Stimulated activated CD8-positive, alpha-beta memory T cell treated with anti-CD3 and anti-CD28 coated beads, Interleukin-2, amount 100 ng/mL, for 48 hours (primary cell): ENCODE data around the gene PTGS1.
A peak's percentile ranks its signal among the peaks of the same experiment; 100 is the strongest.
"Not testable (repeated sequence)": the region's sequence is repeated elsewhere in the genome, so short reads cannot be mapped to it uniquely, and the experiment has no call there.

ENCODE experiments used
- DNase-seq, 2 donors: peaks; one replicate each; pipeline ENCODE4 v3.0.0-alpha.2; 2020; ENCODE audit warnings: low read depth in 2 of 2

The PTGS1 gene

DNA sequence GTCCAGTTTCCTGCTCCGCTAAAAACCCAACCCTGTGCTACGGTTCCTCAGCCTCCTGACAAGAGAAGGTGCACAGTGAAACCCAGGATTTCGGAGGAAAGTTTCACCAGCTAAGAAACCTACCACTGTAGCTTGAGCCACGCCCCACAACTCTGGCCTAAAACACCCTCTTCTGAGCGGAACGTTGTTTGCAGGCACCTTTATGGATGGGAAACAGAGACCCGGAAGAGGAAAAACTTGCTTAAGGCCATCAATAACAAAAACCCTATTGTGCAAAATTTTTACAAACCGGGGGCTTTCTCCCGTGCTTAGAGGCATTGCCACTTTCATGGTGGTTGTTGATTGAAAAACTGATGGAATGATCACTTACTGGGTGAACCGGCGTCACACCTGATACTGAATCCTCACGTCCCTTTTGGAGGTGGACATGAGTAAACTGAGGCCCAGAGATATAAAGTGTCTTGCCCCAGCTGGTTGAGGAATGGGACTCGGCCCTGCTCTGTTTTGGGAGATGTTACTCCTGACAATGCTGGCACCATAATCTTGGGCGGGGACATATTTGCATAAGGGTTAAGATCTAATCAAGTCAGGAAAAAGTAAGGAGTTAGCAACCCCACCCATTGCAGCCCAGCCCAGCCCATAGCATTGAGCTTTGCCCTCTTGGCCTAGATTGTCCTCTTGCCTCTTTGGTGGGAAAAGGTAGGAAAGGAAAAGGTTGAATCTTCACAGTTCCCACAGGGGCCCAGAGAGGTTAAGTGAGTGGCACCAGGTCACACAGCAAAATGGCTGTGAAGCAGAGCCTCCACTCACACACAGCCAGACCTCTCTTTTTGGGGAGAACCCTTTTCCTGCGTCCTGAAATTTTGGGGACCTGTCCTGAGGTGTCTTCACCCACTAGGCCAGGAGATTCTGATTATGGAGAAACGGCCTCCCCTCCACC is 23.2 kb upstream of the PTGS1 start:
- no peak for DNase-seq

DNA sequence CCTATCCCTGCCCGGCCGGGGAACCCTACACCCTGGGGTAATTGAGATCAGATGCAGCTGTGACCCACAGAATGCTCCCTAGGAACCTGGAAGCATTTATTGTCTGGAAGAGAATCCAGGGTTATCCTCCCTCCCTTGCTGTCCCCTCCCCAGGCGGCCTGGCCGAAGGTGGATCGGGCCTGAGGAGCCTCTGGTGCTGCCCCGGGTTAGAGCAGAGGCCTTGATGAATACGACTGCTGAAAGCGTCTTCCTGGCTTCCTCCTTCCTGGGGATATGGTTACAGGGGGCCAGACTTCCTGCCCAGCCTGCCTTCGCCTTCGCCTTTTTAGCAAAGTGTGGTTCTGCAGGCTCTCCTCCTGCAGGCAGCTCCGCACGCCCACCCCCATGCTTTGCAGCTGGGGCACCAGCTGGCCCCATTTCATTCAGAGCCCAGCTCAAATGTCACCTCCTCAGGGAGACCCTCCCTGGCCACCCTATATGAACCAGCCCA is 22.5 kb upstream of the PTGS1 start:
- no peak for DNase-seq

DNA sequence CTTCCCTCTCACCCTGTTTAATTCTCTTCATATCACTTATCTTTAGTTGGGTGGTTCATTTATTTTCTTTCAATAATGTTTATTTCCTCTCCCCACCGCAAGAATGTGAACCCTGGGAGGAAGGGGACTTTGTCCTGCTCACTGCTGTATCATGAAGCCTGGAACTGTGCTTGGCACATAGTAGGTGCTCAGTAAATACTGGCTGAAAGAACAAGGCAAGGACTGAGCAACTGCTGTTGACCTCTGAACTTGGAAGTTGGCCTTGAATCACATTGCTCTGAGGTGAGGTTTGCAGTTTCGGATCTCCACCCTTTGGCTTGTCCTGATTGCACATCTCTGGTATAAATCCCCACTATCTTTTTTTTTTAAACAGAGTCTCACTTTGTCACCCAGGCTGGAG is 22.0 kb upstream of the PTGS1 start:
- DNase-seq, result no peak

DNA sequence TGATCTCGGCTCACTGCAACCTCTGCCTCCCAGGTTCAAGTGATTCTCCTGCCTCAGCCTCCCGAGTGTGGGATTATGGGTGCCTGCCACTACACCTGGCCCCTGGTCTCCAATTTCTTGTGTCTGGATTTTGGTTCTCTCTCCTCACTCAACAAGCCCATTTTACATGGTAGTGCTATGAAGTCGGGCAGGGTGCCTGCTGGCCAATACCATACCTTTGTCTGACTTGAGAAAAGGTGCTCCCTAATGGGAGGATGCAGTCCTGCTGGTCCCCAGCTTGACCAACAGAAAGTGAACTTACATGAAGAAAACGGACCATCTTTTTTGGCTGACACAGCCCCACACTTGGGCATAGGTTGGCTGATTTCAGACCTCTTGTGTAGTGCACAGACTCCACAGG is 21.6 kb upstream of the PTGS1 start:
- no peak for DNase-seq

DNA sequence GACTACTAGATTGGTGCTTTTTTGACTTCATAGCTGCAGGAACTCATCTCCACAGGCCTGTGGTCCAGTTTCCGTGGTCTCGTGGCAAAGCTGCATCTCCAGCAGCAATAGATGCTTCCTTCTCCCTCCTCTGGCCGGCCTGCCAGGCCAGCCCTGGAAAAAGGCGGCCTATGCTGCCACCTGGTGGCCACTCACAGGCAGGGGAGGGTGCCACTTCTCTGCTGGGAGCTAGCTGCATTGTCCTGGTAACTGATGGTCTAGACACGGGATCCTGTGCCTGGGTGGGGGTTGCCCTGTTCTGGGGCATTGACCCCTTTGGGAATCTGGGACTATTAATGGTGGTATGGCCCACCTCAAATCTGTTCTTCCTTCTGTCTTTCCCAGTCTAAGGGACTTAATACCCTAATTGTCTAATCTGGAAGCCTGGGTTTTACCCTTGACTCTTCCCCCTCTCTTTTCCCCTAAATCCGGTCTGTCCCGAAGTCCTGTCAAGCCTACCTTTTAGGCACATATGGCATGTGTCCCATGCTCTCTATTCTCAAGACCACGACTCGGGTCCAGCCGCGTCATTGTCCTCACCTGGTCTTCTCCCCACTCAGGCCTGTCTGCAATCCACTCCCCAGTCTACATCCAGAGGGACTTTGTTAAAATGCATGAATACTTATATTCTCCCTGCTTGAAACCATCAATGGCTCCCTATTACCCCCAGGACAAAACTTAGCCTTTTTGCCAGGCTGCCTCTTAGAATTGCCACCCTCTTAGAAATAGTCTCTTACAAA is 20.1 kb upstream of the PTGS1 start:
- DNase-seq, result peak; percentile 68 to 69

DNA sequence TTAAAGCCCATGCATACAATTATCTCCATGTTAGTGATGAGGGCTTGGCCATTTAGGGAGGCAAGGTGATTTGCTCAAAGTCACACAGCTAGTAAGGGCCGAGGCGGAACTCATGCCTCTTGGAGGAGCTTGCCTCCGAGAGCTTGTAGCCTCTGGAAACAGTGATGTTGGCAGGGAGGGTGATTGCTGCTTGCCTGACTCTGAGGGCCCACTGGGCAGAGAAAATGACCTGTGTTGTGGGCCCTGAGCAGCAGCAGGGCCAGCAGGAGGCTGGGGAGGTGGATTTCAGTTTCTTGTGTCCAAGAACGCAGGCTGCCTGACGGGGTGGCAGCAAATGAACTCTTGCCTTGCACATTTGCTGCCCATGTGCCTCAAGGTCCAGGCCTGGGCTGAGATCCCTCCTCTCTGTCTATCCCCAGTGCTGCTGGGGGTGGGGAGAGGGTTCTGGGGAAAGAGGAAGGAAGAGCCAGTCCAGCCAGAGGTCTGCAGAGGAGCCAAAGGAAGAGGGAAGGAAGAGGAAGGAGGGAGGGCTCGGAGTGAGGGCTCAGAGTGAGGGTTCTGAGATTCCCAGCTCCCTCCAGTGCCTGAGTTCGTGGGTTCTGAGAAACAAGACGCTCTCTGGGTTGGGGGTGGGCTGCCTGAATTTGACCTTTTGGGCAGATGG is 16.2 kb upstream of the PTGS1 start:
- no peak for DNase-seq

DNA sequence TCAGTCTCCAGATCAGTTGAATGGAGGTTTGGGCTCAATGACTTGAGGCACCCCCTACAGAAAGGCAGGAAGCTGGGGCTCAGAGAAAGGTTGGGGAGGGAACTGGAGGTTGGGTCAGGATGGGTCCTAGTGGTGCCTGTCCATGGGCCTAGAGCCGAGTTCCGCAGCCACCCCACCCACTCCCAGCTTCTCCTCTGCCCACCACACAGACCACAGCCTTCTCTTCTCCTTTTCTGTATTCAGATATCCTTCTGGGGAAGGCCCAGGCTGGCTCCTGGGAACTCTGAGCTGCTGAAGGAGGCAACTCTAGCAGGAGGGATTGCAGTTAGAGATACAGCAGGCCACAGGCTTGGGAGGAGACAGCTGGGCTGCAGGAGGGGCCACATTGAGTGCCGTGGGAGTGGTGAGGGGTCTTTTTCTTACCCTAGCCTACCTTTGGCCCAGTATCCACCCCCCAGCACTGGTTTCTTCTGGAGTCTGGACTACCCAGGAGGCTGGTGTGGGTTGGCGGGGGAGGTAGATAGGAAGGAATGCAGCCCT is 15.4 kb upstream of the PTGS1 start:
- DNase-seq, result no peak

DNA sequence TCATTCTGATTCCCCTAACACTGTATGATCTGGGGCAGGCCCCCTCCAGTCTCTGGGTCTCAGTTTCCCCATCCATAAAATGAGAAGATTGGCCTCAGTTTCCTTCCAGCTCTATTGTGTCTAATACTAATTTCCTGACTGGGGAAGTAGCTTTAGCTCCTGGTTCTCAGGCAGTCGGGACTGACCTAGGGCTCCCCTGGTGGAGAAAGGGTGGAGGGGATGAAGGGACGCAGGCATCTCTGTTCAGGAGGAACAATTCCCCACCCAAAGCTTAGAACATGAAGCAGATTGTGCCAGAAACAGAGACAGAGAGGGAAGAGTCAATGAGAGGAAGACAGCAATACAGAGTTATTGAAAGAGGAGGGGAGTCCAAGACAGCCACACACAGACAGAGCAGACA is 14.2 kb upstream of the PTGS1 start:
- DNase-seq, result no peak

DNA sequence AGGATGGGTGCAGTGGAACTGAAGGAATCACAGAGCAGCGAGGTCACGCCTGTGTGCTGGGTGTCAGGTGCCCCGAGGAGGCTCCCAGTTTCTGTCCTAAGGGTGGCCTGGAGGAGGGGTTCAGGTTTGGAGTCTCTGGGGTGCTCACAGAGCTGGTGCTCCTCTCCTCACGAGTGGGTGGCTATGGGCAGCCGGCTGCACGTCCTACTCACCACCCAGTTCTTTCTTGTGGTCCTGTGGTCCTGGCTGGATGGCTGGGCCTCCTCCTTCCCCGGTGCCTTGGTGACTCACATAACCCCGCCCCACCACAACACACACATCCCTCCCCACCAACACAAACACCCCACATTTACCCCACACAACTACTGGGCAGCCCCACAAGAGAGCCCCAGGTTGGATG is 9.9 kb upstream of the PTGS1 start:
- peak in 1 of 2 donors; percentile 4 for DNase-seq

DNA sequence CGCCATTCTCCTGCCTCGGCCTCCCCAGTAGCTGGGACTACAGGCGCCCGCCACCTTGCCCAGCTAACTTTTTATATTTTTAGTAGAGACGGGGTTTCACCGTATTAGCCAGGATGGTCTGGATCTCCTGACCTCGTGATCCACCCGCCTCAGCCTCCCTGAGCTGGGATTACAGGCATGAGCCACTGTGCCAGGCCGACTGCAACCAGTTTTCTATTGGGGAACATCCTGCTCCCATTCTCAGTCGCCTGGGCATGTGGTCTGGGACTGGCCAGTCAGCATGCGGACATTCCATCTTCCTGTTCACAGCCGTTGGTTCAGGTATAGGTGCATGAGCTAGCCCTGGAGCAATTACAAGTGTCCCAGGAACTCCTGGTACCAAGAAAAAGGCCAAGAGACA is 7.7 kb upstream of the PTGS1 start:
- DNase-seq, result not testable (repeated sequence)

DNA sequence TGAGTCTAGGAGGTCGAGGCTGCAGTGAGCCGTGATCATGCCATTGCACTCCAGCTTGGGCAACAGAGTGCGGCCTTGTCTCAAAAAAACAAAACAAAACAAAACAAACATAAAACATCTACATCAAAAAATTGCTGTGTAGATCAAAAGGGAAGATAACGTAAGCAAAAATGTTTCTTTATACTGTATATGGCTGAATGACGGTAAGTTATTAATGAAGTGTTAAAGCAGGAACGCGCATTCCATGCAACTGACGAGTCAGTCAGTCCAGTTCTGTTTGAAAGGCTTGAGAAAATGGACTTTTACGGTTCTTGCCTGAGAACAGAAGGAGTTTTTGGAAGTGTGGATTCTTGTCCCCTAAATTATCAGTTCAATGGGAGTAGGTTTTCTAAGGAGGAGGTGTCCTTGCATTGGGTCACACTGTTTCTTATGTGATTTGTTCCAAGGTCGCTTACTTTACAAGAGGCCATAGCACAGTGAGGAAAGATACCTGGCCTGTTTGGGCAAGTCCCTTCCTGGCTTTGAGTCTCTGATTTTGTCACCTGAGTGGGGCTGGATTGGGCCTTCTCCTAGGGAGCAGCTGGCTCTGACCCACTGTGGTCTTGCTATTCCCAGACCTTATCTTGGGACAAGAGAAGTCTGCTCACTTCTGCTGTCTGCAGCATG is 6.6 kb upstream of the PTGS1 start:
- no peak for DNase-seq

DNA sequence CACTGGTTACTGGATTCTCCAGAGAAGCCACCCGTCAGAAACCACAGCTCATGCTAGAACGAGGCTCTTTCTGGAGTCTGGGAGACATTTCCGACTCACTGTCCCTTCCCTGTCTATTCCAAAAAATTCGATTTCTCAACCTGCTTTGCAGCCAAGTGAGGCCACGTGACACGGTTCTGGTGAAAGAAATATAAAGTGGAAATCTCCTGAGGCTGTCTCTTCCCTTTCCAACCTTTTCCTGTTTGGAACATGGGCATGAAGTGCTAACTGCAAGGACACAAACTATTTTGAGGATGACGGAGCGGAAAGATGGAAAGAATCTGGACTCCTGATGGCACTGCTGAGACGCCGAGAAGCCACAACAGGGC is 6.1 kb upstream of the PTGS1 start:
- DNase-seq, result no peak

DNA sequence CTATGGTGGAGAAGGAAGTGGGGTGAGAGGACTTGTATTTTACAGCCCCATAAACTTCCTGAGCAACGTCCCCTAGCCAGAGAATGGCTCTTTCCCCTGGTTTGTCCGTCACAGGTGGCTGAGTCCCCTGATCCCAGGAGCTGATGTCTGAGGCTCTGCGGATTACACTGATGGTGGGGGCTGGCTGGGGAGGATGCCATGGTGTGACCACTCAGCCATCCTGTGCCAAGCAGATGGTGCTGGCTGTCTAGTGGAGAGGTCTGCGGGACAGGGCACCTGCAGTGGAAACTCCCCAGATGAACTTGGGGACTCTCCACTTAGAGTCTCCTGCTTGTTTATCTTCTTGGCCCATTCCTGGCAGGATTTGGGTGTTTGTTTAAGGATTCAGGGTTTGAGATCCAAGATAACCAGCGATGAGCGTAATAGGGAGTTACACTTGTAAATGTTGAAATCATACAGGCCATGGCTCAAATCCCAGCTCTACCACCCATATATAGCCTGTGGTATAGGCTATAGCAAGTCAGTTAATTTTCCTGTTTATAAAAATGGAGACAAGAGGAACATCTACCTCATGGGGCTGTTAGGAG is 4.7 kb upstream of the PTGS1 start:
- no peak for DNase-seq

DNA sequence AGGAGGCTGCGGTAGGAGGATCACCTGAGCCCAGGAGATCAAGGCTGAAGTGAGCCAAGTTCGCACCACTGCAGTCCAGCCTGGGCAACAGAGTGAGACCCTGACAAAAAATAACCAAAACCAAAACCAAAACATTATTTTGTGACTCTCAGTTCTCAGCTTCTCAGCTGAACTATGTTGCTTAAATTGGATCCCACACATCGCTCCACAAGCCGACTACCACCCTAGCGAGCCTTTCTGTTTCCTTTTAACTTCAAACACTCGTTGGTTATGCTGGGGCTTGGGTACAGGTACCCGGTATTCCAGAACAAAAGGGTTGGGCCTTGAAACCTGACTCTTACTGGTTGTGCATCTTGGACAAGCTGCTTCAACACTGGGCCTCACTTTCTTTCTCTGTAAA is 3.8 kb upstream of the PTGS1 start:
- no peak for DNase-seq

DNA sequence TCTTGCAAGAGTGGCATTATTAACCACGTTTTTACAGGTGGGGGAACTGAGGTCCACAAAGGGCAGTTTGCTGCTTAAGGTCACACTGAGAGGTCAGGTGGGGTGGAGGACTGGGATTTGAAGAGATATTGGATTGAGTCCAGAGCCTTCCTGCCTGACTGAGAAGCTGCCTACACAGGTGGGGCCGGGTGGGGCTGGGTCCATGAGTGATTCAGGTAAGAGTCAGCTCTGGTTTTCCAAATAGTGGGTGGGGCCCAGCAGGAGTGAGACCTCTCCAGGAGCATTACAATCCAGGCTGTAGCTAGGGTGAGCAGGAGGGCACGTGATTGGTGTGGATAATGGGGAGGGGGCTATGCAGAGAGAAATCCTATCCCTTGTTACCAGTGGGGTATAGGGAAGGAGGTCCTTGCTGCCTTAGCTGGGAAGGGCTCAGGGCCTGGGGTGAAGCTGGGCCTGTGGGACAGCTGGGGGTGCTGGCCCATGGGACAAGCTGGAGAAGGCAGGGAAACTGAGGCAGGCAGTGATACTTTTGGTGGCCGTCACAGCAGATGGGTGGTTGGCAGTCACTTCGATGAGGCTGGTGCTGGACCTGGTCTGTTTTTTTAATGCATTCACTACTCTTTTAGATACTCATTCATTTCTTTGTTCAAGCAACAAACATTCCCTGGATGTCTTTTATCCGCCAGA is 2.9 kb upstream of the PTGS1 start:
- DNase-seq, result no peak

DNA sequence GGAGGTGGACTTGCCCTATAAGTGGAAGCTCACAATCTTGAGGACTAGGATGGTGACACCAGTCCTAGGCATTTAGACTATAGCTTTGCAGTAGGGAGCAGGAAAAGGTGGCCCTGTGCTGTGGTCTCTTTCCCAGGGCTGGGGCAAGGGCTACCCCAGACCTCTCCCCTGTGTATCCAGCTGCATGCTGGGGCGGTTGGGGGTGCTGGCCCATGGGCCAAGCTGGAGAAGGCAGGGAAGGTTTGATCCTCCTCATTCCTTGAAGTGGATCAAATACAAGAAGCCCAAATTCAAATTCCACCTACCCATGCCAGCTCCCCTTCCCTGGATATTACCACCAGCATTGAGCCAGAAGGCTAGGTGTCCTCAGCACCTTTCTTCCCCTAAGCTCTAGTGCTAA is 2.2 kb upstream of the PTGS1 start:
- DNase-seq, result no peak

DNA sequence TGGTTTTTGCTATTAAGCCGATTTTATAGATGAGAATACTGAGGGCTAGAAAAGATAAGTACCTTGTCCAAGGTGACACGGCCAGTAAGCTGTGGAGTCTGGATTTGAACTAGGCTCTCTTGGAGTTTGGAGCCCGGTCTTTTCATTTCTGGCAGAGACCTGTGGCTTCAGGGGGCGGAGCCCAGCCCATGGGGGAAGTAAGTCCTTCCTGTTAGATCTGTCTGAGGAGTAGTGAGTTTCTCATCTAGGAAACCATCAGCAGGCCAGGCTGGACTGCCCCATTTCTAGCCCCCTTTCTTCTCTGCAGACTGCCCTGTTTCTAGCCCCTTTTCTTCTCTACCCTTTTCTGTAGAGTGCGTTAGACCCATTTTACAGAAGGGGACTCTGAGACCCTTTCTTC is 521 bp upstream of the PTGS1 start:
- no peak for DNase-seq

DNA sequence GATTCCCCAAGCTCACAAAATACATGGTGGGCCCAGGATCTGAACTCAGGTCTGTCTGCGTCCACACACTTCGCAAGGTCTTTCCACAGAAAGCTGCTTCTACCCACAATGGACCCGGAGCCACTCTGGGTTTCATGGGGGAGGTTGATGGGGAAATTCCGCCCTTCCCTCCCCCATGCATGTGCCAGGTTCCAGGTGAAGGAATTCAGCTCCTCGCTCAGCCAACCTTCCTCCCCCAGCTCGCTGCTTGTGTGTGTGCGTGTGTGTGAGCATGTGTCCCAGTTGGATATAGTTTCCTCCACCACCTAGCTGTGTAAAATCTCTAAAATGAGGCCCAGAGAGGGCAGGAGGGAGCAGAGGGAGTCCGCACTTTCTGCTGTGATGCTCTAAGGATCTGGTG is 1.0 kb downstream of the PTGS1 start:
- DNase-seq, result no peak

DNA sequence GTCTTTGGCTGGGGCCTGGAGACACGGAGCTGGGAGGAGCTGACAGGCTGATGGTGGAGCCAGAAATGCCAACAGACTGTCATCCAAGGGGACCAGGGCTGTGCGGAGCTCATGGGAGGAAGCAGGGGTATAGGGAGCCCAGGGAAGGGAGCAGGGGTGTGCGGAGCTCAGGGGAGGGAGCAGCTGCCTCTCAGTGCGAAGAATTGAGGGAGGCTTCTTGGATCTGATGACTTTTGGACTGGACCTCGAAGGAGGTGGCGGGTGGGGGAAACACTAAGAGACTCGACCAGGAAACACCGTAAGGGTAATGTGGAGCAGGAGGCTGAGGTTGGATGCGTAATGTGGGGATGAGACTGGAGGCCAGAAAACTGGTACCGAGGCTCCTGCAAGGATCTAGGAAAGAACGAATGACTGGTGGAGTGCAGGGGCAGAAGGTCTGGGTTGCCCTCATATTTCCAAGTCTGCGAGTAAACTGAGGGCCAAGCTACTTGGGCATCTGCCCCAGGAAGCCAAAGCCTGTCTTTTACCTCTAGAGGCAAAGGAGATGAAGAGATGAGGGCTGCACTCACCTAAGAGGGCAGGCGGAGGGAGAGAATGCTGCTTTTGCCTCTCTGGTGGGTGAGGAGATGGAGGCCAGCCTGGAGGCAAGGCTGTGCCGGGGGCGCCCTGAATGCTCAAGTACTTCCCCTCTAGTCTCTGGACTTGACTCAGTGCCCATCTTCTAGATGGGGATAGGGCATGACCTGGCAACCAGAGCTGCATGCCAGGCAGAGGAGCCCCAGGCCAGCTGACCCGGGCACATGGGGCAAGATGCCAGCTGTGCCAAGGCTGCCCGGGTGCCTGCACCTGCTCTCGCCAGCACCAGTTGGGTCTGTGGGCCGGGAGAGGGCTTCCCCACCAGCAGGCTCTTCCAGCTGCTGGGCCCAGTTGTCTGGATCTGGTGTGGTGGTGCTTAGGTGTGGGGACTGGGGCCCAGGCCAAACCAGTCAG is 2.3 kb downstream of the PTGS1 start:
- no peak for DNase-seq
